Chondrocyte (in vitro differentiated cells): ENCODE data around the gene RGL2. TPM values are rescaled to one million over a fixed set of nuclear protein-coding genes. Genes with fewer than 3 reads are reported as not detected.

ENCODE experiments used
- DNase-seq: peaks from one replicate; pipeline ENCODE4 v3.0.0; 2021; ENCODE audit warnings: mixed read lengths, low spot score
- H3K27ac Mint-ChIP-seq: one replicate; pipeline ENCODE4 v1.8.0; 2021; ENCODE audit warnings: mild to moderate bottlenecking, moderate library complexity, mixed read lengths; ENCODE audit not compliant: unreplicated experiment
- H3K27me3 Mint-ChIP-seq: 2 replicates; pipeline ENCODE4 v1.8.0; 2021; ENCODE audit warnings: low read depth, mixed read lengths
- H3K36me3 Mint-ChIP-seq: 2 replicates; pipeline ENCODE4 v1.8.0; 2021; ENCODE audit warnings: low read depth, mixed read lengths
- H3K4me1 Mint-ChIP-seq: 2 replicates; pipeline ENCODE4 v1.8.0; 2021; ENCODE audit warnings: low read depth, mild to moderate bottlenecking, mixed read lengths
- H3K4me3 Mint-ChIP-seq: one replicate; pipeline ENCODE4 v1.8.0; 2021; ENCODE audit warnings: mild to moderate bottlenecking, moderate library complexity, mixed read lengths; ENCODE audit not compliant: unreplicated experiment
- H3K9me3 Mint-ChIP-seq: 2 replicates; pipeline ENCODE4 v1.8.0; 2021; ENCODE audit warnings: low read depth, mixed read lengths
- total RNA-seq: library from RNA; stranded (reverse); gene quantifications from 3 replicates; pipeline ENCODE4 v1.2.1, GENCODE V29; 2021
- TF ChIP-seq, protein P1 (sequence below): fragments of 200-600 bp; sonication (generic); IDR thresholded peaks from 2 replicates; pipeline ENCODE4 v1.5.0; 2021; ENCODE audit warnings: antibody characterized with exemption, mild to moderate bottlenecking, moderate library complexity

Gene RGL2
- total RNA-seq, 1 donor from 2014 or later = 50.5 TPM

DNA sequence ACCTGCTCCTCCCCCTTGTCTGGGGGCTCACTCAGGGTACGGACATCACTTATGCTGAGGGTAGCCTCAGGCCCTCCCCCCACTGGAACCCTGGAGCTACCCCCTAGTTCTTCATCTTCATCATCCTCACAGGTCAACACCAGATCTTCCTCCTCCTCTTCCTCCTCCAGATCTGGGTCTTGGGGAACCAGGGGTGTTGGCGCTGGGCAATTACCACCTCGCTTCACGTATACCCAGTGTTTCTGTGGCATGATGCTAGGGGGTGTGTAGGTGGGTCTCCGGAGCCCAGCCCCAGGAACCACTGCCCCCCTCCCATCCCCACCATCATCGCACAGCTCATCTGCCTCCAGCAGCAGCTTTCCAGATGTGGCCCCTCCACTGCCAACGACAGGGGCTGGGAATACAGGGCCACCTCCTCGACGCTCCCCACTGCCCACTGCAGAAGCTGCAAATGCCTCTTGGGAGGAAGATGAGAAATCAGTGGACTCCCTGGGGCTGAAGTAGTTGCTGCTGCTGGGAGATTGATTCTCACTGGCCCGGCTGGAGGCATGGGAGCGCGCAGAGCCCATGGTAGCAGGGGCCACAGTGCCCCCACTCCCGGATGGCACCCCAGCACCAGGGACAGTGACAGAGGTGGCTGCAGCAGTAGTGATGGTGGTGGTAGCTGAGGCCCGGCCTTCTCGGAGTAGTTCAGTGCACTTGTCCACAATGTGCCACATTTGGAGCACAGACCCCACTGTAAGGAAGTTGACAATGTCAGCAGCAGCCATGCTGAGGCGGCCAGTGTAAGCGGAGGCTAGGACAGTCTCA, 17.3 kb upstream of the RGL2 start:
- no peak for DNase-seq
- Mint-ChIP-seq H3K27me3 (no peaks in the 10 kb centered on the region), H3K36me3 (peaks cover 19% of the 10 kb centered on the region), H3K9me3 (no peaks in the 10 kb centered on the region), H3K4me1 (peaks cover 77% of the 10 kb centered on the region), H3K4me3 (peak overlapping the region; percentile 92), H3K27ac (peak overlapping the region; percentile 81)
- TF ChIP-seq, protein P1, sequence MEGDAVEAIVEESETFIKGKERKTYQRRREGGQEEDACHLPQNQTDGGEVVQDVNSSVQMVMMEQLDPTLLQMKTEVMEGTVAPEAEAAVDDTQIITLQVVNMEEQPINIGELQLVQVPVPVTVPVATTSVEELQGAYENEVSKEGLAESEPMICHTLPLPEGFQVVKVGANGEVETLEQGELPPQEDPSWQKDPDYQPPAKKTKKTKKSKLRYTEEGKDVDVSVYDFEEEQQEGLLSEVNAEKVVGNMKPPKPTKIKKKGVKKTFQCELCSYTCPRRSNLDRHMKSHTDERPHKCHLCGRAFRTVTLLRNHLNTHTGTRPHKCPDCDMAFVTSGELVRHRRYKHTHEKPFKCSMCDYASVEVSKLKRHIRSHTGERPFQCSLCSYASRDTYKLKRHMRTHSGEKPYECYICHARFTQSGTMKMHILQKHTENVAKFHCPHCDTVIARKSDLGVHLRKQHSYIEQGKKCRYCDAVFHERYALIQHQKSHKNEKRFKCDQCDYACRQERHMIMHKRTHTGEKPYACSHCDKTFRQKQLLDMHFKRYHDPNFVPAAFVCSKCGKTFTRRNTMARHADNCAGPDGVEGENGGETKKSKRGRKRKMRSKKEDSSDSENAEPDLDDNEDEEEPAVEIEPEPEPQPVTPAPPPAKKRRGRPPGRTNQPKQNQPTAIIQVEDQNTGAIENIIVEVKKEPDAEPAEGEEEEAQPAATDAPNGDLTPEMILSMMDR = no peak

DNA sequence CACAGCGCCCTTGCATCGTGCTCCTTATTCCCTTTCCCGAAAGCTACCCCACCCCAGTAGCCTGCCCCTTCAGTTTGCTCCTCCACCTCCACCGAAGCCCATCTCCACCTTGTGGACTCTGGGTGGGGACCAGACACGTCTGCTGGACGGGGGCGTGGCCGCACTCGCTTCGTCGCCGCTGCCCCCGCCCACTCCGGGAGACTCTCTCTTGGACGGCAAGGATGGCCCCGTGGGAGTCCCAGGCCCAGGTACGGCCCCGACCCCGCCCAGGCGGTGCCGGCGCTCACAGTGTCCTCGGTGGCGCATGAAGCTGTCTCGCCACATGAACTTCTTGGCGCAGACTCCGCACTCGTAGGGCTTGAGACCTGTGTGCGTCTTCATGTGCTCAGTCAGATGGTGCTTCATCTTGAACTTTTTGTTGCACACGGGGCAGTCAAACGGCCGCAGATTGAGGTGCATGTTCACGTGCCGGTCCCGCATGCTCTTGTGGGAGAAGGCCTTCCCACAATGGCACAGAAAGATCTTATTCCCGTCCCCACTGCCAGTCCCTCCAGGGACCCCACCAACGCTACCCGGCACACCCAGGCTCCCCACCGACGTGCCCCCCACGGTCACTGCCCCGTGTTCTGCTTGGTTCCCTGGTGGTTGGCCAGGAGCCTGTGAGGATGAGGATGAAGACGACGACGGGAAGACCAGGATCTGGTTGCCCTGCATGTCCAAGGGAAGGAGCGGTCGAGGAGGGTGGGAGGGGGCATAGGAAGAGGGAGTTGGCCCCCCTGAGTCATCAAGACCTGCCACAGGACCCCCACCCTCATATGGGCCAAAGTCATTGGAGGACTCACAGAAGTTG, 16.4 kb upstream of the RGL2 start:
- TF ChIP-seq, protein P1 = no peak
- Mint-ChIP-seq H3K27ac (peak overlapping the region; percentile 98), H3K36me3 (peaks cover 17% of the 10 kb centered on the region), H3K4me1 (peaks cover 68% of the 10 kb centered on the region), H3K27me3 (no peaks in the 10 kb centered on the region), H3K4me3 (peak overlapping the region; percentile 97), H3K9me3 (no peaks in the 10 kb centered on the region)
- DNase-seq = no peak

DNA sequence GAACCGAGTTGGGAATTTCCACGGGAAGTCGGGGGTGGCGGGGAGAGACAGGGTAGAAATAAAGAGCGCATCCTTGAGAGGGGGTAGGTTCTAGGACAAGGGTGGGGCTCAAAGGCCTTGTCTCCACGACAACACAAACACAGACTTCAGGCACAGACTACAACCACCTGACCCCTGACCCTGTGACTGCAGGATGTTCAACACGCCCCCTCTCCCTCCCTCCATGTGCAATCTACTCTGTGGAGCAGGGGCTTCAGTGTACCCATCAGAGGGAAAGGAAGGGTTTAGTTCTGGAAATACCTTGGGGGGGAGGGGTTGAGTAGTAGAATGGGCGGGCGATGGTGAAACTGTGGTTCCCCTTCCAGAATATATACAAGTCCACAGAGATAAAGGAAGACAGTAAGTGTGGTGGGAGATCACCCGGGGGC, 15.8 kb upstream of the RGL2 start:
- Mint-ChIP-seq H3K4me1 (peaks cover 62% of the 10 kb centered on the region), H3K36me3 (peaks cover 11% of the 10 kb centered on the region)
- DNase-seq = no peak

DNA sequence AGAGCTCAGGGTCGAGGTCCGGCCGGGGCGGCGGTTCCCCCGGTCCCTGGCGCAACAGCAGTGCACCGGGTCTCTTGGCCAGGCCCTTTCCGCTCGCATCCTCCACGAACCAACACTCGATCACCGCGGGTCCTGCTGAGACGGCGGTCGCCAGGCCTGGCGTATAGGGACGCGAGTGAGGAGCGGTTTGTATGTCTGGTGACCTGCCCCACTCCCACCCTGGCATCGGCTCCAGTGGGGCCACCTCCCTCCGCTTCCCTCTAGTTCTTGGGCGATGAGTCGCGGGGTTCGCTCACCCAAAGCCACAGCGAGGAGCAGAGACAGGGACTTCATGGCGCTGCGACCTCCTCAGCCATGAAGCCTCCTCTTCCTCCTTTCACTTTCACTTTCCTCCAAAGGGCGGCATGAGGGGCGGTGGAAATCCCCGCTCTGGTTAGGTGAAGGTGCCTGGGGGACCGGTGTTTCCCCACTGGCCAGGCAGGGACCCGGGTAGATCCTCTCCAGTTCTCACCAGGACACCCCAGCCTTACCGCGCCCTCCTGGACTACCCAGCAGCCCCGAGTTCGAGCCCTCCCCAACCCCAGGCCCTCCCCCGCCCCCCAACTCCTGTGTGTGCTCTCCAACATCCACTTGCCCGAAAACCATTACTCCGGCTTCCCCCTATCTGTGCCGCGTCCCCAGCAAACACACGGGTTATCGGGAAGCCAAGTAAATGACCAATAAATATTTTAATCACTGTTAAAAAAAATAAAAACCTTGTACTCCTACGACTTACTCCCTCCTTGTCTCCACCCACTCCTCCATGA, 15.2 kb upstream of the RGL2 start, which contains the start of gene TAPBP:
TAPBP (minus strand) TSS at position 370 of the 806 bp plus-strand sequence; CDS start at position 333, 37 bp downstream.
- Mint-ChIP-seq H3K9me3 (no peaks in the 10 kb centered on the region), H3K4me1 (peaks cover 56% of the 10 kb centered on the region), H3K27ac (peak within 1 kb of the TSS; percentile 98), H3K4me3 (peak within 1 kb of the TSS; percentile 97), H3K27me3 (no peaks in the 10 kb centered on the region), H3K36me3 (peaks cover 6% of the 10 kb centered on the region)
- no peak for DNase-seq
- TF ChIP-seq, protein P1 = no peak

More for the DNA sequence above, 15.8 kb upstream of the RGL2 start:
- no peaks in the 10 kb centered on the region for H3K9me3 Mint-ChIP-seq
- no peaks in the 10 kb centered on the region for H3K27me3 Mint-ChIP-seq
- H3K27ac Mint-ChIP-seq = peak overlapping the region; percentile 98
- H3K4me3 Mint-ChIP-seq = peak overlapping the region; percentile 97
- TF ChIP-seq, protein P1 = no peak
